Erythroblast (primary cell): ENCODE data around the gene FYB1.

Experiments
- GATA1 ChIP-seq: IDR thresholded peaks from 2 replicates; pipeline ENCODE4 v1.6.1; 2011; ENCODE audit warnings: low read depth, mild to moderate bottlenecking, control low read depth, low read length, moderate library complexity
- POLR2A ChIP-seq: IDR thresholded peaks from 2 replicates; pipeline ENCODE4 v1.6.1; 2011; ENCODE audit warnings: mild to moderate bottlenecking, low read length

GRCh38 chr5:39207345-39208045 is 11.9 kb downstream of the FYB1 start:
- TF ChIP-seq POLR2A (no peak), GATA1 (no peak)
